ENCODE data around the gene DPH1. TPM values are rescaled to one million over a fixed set of nuclear protein-coding genes. Genes with fewer than 3 reads are reported as not detected.

Gene DPH1
- total and polyA plus RNA-seq, 7 experiments from 2014 or later: 32.9 to 124 (median 85.9) TPM

DNA sequence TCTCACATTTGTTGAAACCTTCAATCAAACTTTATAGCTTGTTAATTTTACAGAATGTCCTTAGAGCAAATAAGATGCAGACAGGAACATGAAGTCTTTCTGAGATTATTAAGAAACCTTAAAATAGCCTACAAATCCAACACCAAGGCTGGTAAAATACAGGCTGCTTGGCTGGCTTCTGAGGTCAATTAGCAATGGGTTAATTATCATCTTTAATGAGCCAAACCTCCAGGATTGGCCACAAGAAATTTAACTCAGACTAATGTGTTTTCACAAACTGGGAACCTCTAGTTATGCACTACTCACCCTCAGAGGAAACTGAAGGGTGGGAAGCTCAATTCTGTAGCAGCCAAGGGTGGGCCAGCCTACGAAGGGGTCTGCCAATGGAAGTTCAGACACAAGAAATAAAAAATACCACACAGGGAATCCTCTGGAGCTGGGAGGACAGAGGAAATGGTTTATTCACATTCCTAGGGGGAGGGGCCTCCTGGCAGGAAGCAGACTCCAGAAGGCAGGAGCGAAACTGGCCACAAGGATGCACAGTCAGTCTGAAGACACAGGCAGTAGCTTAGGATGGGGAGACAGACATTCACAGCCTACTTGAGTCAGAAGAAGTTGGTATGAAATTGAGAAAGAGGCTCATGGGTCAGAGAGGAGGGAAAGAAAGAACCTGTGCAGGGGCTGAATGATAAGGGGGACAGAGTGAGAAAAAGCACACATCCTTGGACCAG, 61.0 kb downstream of the DPH1 start:
- Histone ChIP-seq H3K27me3 (ENCODE audit: control insufficient read depth in 2 of 2, insufficient read depth in 2 of 2, low read length in 2 of 2) (no peaks in the 10 kb centered on the region), H3K36me3 (ENCODE audit: control insufficient read depth in 2 of 3, insufficient read depth in 3 of 3, low read length in 3 of 3) (peaks cover 0 to 13% (median 0%) of the 10 kb centered on the region in 3 experiments), H3K9me3 (ENCODE audit: control insufficient read depth in 2 of 3, low read length in 3 of 3) (no peaks in the 10 kb centered on the region), H3K4me3 (ENCODE audit: low read length) (no peak overlapping the region), H3K4me1 (ENCODE audit: control insufficient read depth in 2 of 2, insufficient read depth in 2 of 2, low read length in 2 of 2) (peaks cover 28 to 30% of the 10 kb centered on the region in 2 donors), H3K27ac (ENCODE audit: low read depth, low read length) (peak overlapping the region; percentile 69)
- CTCF ChIA-PET: interaction anchor here (0.5 to 3.1 kb wide), 6 partner anchors 15 to 857 kb away, joined by 3 to 12 read pairs (median 3); no protein-coding TSS in a partner anchor
- H3K36me3 Mint-ChIP-seq: peaks cover 6 to 19% (median 9%) of the 10 kb centered on the region in 5 donors
- no peak for DNase-seq
- intact Hi-C loops (cut with micrococcal nuclease): no loop called here
- no peaks in the 10 kb centered on the region for H3K9me3 Mint-ChIP-seq
- H3K4me3 Mint-ChIP-seq: peak overlapping the region; percentile 91 to 99 (median 96)
- POLR2A ChIA-PET: interaction anchor here (1.5 to 1.7 kb wide), 2 partner anchors 21 to 174 kb away, joined by 3 to 5 read pairs; no protein-coding TSS in a partner anchor
- peak overlapping the region; percentile 27 to 97 (median 95) for H3K27ac Mint-ChIP-seq
- no peaks in the 10 kb centered on the region for H3K27me3 Mint-ChIP-seq
- no peak for ATAC-seq
- peaks cover 28 to 76% (median 53%) of the 10 kb centered on the region in 7 donors for H3K4me1 Mint-ChIP-seq

DNA sequence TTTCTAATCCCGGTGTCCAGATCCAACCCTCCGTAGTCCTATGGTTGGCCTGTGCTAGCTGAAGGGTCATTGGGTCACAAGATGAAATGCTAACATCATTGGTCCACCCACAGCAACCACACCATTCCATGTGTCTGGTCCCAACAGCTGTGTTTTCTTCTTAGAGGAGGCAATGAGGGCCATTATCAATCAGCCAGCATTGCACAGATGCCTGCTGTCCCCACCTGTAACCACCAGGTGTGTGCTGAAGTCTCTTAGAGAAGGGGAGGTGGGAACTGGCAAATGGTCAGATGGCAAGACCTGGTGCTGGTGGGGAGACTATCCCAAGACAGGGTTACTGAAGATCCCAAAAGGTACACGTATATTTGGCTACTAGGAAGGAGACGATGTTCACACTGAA, 62.3 kb downstream of the DPH1 start:
- Mint-ChIP-seq H3K27me3 (no peaks in the 10 kb centered on the region), H3K36me3 (peaks cover 4 to 23% (median 6%) of the 10 kb centered on the region in 5 donors), H3K9me3 (no peaks in the 10 kb centered on the region), H3K4me3 (peak overlapping the region in 6 of 10 donors; percentile 2 to 66 (median 26)), H3K4me1 (peaks cover 28 to 69% (median 52%) of the 10 kb centered on the region in 7 donors), H3K27ac (peak overlapping the region in 8 of 9 donors; percentile 9 to 77 (median 50))
- ATAC-seq: no peak
- no peaks in the 10 kb centered on the region for H3K9me3 ChIP-seq (ENCODE audit: control insufficient read depth in 2 of 3, low read length in 3 of 3)
- CTCF ChIA-PET: interaction anchor here (0.6 to 1.0 kb wide), 2 partner anchors 152 to 191 kb away, joined by 3 read pairs; no protein-coding TSS in a partner anchor
- no peaks in the 10 kb centered on the region for H3K27me3 ChIP-seq (ENCODE audit: control insufficient read depth in 2 of 2, insufficient read depth in 2 of 2, low read length in 2 of 2)
- intact Hi-C loops (cut with micrococcal nuclease): no loop called here
- no peak overlapping the region for H3K4me3 ChIP-seq (ENCODE audit: low read length)
- peaks cover 0 to 6% (median 0%) of the 10 kb centered on the region in 3 experiments for H3K36me3 ChIP-seq (ENCODE audit: control insufficient read depth in 2 of 3, insufficient read depth in 3 of 3, low read length in 3 of 3)
- POLR2A ChIA-PET: no interaction called here
- DNase-seq: no peak
- peaks cover 27 to 30% of the 10 kb centered on the region in 2 donors for H3K4me1 ChIP-seq (ENCODE audit: control insufficient read depth in 2 of 2, insufficient read depth in 2 of 2, low read length in 2 of 2)
- no peak overlapping the region for H3K27ac ChIP-seq (ENCODE audit: low read depth, low read length)

DNA sequence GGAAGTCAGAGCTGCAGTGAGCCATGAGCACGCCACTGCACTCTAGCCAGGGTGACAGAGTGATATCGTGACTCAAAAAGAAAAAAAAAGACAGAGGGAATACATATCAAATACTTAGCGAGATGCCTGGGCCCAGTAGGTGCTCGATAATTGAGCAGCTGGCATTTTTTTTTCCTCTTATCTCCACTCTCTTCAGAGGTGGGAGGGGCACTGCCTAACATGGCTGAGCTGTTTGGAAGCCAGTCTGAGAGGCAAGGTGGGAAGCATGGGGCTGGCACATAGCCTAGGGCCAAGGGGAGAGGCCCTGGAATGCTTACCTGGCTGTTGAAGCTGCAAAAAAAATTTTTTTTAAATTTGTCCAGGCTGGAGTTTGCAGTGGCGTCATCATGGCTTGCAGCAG, 63.4 kb downstream of the DPH1 start:
- Mint-ChIP-seq H3K27me3 (no peaks in the 10 kb centered on the region), H3K9me3 (no peaks in the 10 kb centered on the region), H3K36me3 (peaks cover 4 to 24% (median 6%) of the 10 kb centered on the region in 5 donors), H3K4me1 (peaks cover 23 to 69% (median 44%) of the 10 kb centered on the region in 7 donors), H3K4me3 (peak overlapping the region in 2 of 10 donors; percentile 39 to 40), H3K27ac (peak overlapping the region in 6 of 9 donors; percentile 48 to 86 (median 65))
- H3K4me1 ChIP-seq (ENCODE audit: control insufficient read depth in 2 of 2, insufficient read depth in 2 of 2, low read length in 2 of 2): peaks cover 16 to 19% of the 10 kb centered on the region in 2 donors
- no peak for DNase-seq
- H3K27ac ChIP-seq (ENCODE audit: low read depth, low read length): no peak overlapping the region
- peaks cover 0 to 6% (median 0%) of the 10 kb centered on the region in 3 experiments for H3K36me3 ChIP-seq (ENCODE audit: control insufficient read depth in 2 of 3, insufficient read depth in 3 of 3, low read length in 3 of 3)
- POLR2A ChIA-PET: interaction anchor here (0.6 kb wide), 1 partner anchor 144 kb away, joined by 3 read pairs; no protein-coding TSS in a partner anchor
- H3K27me3 ChIP-seq (ENCODE audit: control insufficient read depth in 2 of 2, insufficient read depth in 2 of 2, low read length in 2 of 2): no peaks in the 10 kb centered on the region
- H3K4me3 ChIP-seq (ENCODE audit: low read length): no peak overlapping the region
- no peak for ATAC-seq
- intact Hi-C loops (cut with micrococcal nuclease): no loop called here
- CTCF ChIA-PET: no interaction called here
- no peaks in the 10 kb centered on the region for H3K9me3 ChIP-seq (ENCODE audit: control insufficient read depth in 2 of 3, low read length in 3 of 3)

Small RNAs within 50 kb of the gene (microRNA-seq; reads per million reads assigned to microRNA genes)
- 144 reads per million, percentile 57 among the genes with 10 or more reads in this experiment for gene MIR132 (ENCODE audit: borderline microRNAs expressed)
- 2.6 reads per million for gene MIR212 (ENCODE audit: borderline microRNAs expressed)

Other genes with a start within 250 kb of the DPH1 start
- gene SMYD4, start 200.3 kb upstream of the DPH1 start, total RNA-seq: 10 to 100 TPM; 19.8 to 38.4 (median 32.5) TPM
- 10 to 100 TPM in 1 of 2 donors, 1 to 10 TPM in 1; 9.7 to 18.0 TPM for gene SMYD4, start 200.3 kb upstream of the DPH1 start, polyA plus RNA-seq
- gene RPA1, start 200.1 kb upstream of the DPH1 start, total RNA-seq: 100 to 1,000 TPM in 3 of 5 experiments, 10 to 100 TPM in 2; 57.8 to 264 (median 110) TPM
- gene RPA1, start 200.1 kb upstream of the DPH1 start, polyA plus RNA-seq: 10 to 100 TPM; 80.0 to 85.2 TPM
- 1 to 10 TPM in 1 of 5 experiments, under 1 TPM in 2, not detected in 2; 0.19 to 1.5 (median 0.49) TPM for gene RTN4RL1, start 4.8 kb upstream of the DPH1 start, total RNA-seq
- gene RTN4RL1, start 4.8 kb upstream of the DPH1 start, polyA plus RNA-seq: under 1 TPM; 0.21 to 0.58 TPM
- 10 to 100 TPM; 24.5 to 37.9 (median 31.8) TPM for gene OVCA2, start 11.9 kb downstream of the DPH1 start, total RNA-seq
- 10 to 100 TPM; 52.7 to 65.5 TPM for gene OVCA2, start 11.9 kb downstream of the DPH1 start, polyA plus RNA-seq
- 100 to 1,000 TPM in 1 of 5 experiments, 1 to 10 TPM in 4; 1.4 to 128 (median 6.3) TPM for gene HIC1, start 24.9 kb downstream of the DPH1 start, total RNA-seq
- gene HIC1, start 24.9 kb downstream of the DPH1 start, polyA plus RNA-seq: under 1 TPM; 0.56 to 0.83 TPM

Measured in naive thymus-derived CD4-positive, alpha-beta T cell (primary cell).